ENCODE results near the gene SUV39H2.
"Not testable (repeated sequence)": the region's sequence is repeated elsewhere in the genome, so short reads cannot be mapped to it uniquely, and the experiment has no call there.

The SUV39H2 gene, protein sequence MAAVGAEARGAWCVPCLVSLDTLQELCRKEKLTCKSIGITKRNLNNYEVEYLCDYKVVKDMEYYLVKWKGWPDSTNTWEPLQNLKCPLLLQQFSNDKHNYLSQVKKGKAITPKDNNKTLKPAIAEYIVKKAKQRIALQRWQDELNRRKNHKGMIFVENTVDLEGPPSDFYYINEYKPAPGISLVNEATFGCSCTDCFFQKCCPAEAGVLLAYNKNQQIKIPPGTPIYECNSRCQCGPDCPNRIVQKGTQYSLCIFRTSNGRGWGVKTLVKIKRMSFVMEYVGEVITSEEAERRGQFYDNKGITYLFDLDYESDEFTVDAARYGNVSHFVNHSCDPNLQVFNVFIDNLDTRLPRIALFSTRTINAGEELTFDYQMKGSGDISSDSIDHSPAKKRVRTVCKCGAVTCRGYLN

DNA sequence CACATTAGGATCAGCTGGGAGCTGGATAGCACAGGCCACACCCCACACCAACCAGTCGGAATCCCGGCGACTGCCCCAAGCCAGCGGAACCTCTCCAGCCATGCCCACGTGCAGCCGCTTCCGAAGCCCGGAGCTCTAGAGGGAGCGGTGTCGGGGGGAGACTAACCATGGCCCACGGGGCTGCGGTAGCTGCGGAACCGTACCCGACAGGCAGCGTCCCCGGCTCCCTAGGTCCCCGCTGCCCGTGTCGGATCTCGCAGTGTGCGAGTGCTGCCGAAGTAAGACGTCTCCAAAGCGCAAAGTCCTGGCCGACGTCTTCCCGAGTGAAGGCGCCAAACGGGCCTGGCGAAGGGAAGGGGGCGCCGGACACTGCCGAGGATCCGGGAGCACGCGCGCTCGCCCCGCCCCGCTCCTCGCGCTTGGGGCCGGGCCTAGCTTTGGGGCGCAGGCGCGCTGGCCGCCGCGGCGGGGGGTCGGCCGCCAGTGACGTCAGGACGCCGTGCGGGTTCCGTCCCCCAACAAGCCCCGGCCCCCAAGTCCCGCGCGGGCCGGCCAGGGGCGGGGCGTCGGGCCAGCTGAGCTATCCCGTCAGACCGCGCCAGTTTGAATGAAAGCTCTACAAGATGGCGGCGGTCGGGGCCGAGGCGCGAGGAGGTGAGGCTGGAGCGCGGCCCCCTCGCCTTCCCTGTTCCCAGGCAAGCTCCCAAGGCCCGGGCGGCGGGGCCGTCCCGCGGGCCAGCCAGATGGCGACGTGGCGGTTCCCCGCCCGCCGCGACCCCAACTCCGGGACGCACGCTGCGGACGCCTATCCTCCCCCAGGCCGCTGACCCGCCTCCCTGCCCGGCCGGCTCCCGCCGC, at the start of gene SUV39H2:
SUV39H2 (plus strand) TSS at position 601 of the 858 bp plus-strand sequence; CDS start at position 624, 23 bp downstream.
- DNase-seq (ENCODE audit: low read depth in 1 of 2, low spot score in 1 of 2) = peak; percentile 78 to 94

DNA sequence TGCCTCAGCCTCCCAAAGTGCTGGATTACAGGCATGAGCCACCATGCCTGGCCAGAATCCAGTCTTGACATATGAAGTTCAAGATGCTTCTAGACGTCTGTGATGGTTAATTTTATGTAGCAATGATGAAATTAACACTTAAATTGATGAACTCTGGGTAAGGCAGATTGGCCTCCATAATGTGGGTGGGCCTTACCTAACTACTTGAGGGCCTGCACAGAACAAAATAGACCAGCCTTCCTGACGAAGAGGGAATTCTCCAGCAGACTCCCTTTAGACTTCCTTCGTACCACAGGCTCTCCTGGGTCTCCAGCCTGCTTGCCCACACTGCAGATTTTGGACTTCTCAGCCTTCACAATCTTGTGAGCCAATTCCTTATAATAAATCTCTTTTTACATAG, 45.6 kb upstream of the SUV39H2 start:
- no peak for DNase-seq (ENCODE audit: low read depth in 1 of 2, low spot score in 1 of 2)

DNA sequence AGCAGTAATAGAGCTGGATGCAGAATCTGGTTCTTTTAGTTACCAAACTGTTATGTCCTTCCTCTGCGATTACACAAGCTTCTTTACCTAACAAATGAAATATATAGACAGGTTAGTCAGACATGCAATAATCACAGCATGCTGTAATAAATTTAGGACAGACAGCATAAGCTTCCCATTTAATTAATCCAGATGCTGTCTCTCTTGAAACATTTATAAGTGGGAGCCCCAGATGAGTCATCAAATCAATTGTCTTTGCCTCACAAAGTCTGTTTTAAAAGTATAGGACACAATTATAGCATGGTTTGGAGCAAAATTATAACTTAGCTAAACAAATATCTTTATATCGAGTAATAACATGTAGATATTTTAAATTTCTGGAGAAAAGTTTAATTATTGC, 42.5 kb upstream of the SUV39H2 start:
- no peak for DNase-seq (ENCODE audit: low read depth in 1 of 2, low spot score in 1 of 2)

DNA sequence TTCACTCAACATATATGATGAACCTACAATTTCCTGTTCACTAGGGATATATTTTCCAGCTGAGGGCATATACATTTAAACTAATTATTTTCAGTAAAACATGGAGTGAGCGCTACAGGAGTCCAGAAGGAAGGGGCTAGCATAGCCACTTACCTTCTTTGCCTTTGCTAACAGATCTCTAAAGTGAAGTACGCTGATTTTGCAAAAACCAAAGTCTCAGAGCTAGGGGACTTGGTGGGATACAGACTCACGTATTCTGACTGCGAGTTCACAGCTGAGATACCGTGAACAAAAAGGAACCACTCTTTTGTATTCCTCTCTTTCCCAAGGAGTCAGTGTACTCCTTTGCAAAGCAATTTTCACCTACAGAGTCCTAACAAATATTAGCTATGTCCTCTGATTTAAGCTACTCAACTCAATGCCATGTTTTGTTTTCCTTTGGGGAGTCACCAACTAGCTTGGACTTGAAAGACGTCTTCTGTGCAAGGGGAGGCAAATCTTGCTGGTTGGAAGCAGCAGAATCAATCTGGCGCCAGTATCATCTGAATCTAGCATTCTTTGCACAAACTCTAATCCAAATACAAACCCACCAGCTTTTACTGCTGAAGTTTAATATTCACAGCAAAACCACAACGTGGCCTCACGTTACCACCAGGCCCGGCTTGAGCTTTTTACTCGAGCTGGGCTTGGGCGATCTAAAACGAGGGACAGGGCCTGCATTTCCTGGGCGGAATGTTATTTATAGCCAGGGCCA, 41.5 kb upstream of the SUV39H2 start:
- DNase-seq (ENCODE audit: low read depth in 1 of 2, low spot score in 1 of 2) = no peak

DNA sequence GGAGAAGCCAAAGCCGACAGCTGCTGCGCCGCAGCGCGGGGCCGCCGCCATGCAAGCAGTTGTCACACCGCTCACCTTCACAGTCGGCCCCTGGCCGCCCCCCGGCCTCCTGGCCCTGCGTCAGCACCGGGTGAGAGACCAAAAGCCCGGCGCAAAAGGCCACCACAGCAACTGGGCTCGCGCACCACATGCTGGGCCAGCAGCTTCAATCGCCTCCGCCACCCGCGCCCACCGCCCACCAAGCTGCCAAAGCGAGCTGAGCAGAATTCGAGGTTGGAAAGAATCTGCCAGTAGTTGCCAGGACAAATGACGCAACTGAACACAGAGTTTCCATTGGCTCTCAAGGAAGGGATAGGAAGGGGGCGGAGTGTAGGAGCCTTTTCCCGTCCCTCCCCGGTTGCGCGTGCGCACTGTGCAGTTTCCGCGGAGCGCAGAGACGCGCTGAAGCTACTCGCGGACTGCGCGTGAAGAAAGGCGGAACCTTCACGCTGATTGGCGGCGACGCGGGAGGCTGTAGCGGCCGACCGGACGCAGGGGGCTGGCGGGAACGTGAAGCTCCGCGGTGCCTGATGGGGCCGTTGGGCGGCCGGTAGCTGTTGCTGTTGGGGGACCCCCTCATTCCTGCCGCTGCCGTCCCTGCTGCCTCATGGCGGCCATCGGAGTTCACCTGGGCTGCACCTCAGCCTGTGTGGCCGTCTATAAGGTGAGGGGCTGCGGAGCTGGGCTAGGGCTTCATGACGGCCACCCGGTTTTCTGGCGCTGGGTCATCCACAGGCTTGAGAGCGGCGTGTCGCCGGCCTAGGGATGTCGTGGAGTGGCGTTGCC, 40.7 kb upstream of the SUV39H2 start, which contains the start of the genes CDNF, HSPA14 and MSANTD7:
CDNF (minus strand) TSS at position 281 of the 825 bp plus-strand sequence; CDS start at position 190, 91 bp downstream.
HSPA14 (plus strand) TSS at position 550 of the 825 bp plus-strand sequence; CDS start at position 647, 97 bp downstream.
MSANTD7 (plus strand) TSS at position 550 of the 825 bp plus-strand sequence. CDS start 3,979 bp downstream, outside the sequence.
- DNase-seq (ENCODE audit: low read depth in 1 of 2, low spot score in 1 of 2) = peak; percentile 98 to 99

DNA sequence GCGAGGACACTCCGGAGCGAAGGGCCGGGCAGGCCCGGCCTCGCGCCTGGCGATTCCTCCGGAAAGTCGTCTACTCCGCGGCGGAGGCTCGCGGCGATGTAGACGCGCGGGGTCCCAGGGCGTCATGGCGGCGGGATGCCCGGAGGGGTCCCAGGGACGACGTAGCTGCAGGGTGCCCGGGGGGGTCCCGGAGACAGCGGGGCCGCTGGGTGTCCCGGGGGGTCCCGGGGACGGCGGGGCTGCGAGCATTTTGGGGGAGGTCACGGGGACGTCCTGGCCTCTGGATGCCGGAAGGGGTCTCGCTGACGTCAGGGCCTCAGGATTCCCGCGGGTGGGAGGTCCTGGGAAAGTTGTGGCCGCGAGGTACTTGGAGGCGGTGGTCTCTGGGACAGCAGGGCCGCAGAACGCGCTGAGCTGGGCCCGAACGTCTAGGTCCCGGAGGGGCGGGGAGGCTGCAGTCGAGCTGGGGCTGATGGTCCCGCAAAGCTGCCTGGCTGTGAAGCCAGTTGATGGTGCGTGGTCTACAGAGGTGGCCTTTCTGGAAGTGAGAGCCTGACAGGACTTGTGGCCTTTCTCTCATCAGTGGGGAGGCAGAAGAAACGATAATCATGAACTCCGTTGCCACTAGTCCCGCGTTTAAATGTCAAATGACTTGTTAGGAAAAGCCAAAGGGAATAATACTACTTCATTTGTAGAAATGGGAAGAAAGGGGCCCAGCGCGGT, 39.9 kb upstream of the SUV39H2 start:
- peak in 1 of 2 donors; percentile 3 for DNase-seq (ENCODE audit: low read depth in 1 of 2, low spot score in 1 of 2)

DNA sequence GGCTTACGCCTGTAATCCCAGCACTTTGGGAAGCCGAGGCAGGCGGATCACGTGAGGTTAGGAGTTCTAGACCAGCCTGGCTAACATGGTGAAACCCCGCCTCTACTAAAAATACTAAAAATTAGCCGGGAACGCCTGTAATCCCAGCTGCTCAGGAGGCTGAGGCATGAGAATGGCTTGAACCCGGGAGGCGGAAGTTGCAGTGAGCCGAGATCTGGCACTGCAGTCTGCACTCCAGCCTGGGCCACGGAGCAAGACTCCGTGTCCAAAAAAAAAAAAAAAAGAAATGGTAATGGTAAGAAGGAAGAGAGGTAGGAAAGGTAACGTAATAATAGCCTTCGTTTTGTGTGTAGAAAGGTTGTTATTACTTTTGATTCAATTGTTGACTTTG, 39.4 kb upstream of the SUV39H2 start:
- no peak for DNase-seq (ENCODE audit: low read depth in 1 of 2, low spot score in 1 of 2)

DNA sequence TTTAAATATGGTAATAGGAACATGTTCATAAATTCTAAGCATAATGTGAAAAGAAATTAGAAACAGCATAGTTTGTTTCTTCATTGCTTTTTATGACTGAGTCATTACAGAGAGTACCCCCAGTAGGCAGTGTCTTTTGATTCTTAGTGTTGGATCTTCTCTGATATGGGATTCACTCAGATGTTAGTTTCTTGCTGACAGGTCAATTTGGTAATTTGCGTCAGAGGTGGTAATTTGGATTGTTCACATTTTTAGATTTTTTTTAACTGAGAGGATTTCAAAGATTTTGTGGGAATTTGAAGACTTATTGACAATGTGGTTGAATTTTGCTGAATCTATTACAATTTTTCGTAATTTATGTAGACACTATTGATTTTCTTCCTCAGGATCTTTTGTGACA, 38.5 kb upstream of the SUV39H2 start:
- DNase-seq (ENCODE audit: low read depth in 1 of 2, low spot score in 1 of 2) = no peak

DNA sequence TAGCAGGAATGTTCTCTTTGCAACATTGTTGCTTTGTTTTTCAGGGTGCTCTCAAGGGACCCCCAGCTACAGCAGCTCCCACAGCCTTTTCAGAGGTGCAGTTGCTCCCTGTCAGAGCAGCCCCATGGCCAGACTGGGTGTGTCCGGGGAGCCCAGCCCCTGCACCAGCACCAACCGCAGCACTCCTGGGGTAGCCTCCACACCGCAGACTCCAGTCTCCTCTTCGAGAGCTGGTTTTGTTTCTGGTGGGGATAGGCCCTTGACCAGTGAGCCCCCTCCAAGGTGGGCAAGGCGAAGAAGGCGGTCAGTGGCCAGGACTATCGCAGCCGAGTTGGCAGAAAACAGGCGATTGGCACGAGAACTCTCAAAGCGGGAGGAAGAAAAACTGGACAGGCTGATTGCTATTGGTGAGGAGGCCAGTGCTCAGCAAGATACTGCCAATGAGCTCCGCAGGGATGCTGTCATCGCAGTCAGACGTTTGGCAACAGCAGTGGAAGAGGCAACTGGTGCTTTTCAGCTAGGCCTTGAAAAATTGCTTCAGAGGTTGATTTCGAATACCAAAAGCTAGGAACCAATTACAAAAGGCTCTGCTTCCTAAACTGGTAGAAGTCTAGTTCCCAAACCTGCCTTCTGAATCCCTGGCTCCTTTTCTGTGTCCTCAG, 35.2 kb upstream of the SUV39H2 start:
- no peak for DNase-seq (ENCODE audit: low read depth in 1 of 2, low spot score in 1 of 2)

DNA sequence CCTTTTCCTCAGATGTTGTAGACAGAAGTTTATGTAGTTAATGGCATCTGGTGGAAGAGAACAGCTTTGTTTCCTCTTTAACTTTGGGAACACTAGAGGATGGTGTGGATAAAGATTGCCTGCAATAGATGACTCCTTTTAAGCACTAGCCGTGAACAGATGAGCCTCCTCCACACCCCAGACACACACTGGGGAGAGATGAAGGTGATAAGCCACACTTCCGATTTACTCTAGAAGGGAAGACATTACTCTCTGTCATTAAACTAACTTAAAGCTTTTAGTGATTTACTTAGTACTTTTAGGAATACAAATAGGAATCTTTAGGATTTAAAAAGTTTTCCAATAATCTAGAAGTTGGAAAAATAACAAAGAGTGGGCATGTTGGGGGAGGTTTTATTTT, 33.7 kb upstream of the SUV39H2 start:
- no peak for DNase-seq (ENCODE audit: low read depth in 1 of 2, low spot score in 1 of 2)

DNA sequence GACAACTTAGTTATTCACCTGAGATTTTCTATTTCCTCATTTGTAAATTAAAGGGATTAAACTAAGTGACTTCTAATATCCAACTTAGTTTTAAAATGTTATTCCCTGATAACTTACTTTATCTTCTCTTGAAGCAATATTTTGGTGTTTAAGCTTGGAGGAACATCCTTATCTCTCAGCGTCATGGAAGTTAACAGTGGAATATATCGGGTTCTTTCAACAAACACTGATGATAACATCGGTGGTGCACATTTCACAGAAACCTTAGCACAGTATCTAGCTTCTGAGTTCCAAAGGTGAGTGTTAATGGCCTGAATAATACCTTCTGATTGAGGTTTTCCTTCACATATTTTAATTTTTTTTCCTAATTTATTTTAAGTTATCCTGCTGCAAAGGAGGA, 26.4 kb upstream of the SUV39H2 start:
- no peak for DNase-seq (ENCODE audit: low read depth in 1 of 2, low spot score in 1 of 2)

DNA sequence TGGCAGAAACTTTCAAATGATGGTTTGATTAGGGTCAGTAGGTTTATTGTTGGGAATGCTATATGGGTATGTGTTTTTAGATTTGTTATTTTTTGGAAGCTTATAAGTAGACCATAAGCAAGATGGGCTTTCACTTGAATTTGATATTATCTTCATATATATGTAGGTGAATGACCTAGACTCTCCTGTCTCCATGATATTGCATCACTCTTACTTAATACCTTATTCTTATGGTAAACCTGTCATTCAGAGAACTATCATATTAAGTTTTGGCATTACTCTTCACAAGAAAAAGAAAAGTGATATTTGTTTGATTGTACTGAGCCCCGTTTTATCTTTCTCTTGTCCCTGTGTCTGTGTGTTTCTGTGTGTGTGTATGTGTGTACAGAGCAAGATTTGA, 23.2 kb upstream of the SUV39H2 start:
- no peak for DNase-seq (ENCODE audit: low read depth in 1 of 2, low spot score in 1 of 2)

DNA sequence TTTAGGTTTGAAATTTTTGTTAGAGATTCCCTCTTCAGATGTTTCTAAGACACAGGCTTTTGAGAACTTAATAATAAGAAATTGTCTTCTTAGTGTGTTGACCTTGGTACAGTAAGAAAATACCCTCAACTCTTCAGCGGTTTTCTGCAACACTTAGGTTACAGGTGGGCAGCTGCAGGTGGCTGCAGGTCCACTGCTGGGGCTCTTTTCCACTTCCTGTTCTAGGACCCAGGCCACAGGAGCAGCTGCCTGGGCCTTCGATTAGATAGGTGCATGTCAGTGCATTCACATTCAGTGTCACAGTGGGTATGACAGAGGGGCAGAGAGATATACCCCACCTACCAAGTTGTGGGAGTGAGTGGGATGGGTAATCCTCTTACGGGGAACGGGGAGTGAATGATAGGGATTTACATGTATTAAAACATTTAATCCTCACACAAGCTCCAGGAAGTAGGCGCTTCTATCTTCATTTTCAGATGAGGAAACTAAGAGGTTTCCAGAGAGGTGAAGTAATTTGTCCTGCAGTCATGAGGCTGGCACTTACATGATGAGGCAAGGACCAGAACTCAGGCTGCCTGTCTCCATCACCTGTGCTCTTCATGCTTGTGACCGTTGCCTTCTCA, 20.2 kb upstream of the SUV39H2 start:
- DNase-seq (ENCODE audit: low read depth in 1 of 2, low spot score in 1 of 2) = no peak

DNA sequence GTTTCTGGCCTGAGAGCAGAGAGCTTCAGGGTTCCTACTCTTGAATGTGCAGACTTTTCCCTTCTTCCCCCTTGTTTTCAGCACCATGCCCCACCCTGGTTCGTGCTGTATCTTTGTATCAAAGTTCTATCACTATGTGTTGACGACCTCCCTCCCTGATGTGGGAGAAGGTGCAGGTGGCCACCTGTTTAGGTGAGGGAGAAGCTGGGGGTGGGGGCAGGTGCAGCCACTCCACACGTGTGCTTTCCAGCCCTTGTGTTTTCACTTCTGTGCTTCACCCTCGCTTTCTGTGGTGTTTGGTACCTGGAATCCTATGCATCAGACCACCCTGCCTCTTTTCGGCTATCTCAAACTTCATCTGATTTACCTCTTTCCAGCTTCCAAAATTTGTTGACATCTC, 19.6 kb upstream of the SUV39H2 start:
- DNase-seq (ENCODE audit: low read depth in 1 of 2, low spot score in 1 of 2) = no peak

DNA sequence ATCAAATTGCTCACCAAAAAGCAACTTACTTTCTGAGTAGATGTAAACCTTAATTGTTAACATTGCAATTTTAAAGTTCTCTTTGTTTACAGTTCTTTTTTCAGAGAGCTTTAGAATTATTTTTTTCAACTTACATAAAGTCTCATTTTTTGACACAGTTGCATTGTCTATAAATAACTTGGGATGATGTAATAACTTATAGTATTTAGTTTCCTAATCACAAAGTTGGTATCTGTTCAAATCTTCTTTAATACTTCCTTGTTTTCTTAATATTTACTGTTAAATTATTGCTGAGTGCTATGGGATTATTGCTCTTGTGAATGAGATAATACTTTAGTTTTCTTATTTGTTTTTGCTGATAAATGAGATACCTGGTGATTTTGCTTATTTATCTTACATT, 18.9 kb upstream of the SUV39H2 start:
- no peak for DNase-seq (ENCODE audit: low read depth in 1 of 2, low spot score in 1 of 2)

DNA sequence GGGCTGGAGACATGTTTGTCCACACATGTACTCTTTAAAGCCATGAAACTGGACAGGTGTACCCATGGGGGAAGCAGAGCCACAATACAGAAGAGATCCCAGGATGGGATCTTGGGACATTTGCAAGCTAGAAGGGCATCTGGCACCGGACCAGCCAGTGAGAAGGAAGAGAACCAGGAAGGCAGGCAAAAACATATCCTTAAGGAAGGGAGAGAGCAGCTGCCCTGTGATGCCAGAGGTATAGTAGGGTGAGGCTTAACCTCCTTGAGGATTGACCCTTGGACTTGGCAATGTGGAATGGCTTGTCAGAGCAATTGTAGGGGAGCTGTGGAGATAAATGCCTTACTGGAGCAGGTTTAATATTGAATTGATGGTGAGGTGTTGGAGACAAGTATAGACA, 17.9 kb upstream of the SUV39H2 start:
- no peak for DNase-seq (ENCODE audit: low read depth in 1 of 2, low spot score in 1 of 2)

DNA sequence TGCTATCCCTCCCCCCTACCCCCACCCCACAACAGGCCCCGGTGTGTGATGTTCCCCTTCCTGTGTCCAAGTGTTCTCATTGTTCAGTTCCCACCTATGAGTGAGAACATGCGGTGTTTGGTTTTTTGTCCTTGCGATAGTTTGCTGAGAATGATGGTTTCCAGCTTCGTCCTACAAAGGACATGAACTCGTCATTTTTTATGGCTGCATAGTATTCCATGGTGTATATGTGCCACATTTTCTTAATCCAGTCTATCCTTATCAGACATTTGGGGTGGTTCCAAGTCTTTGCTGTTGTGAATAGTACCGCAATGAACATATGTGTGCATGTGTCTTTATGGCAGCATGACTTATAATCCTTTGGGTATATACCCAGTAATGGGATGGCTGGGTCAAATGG, 14.2 kb upstream of the SUV39H2 start:
- not testable (repeated sequence) for DNase-seq (ENCODE audit: low read depth in 1 of 2, low spot score in 1 of 2)

DNA sequence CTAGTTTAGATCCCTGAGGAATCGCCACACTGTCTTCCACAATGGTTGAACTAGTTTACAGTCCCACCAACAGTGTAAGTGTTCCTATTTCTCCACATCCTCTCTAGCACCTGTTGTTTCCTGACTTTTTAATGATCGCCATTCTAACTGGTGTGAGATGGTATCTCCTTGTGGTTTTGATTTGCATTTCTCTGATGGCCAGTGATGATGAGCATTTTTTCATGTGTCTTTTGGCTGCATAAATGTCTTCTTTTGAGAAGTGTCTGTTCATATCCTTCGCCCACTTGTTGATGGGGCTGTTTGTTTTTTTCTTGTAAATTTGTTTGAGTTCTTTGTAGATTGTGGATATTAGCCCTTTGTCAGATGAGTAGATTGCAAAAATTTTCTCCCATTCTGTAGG, 13.8 kb upstream of the SUV39H2 start:
- not testable (repeated sequence) for DNase-seq (ENCODE audit: low read depth in 1 of 2, low spot score in 1 of 2)
